Dermis blood vessel endothelial cell (primary cell): ENCODE data around the gene SNRNP25. TPM values are rescaled to one million over a fixed set of nuclear protein-coding genes. Genes with fewer than 3 reads are reported as not detected.
A peak's percentile ranks its signal among the peaks of the same experiment; 100 is the strongest.

ENCODE experiments used
- DNase-seq: peaks from one replicate; pipeline ENCODE4 v3.0.0; 2010
- total RNA-seq: library from RNA; depleted of rRNA; stranded (reverse); fragments of >200 nt; gene quantifications from 2 replicates; pipeline ENCODE4 v1.2.3, GENCODE V29; 2014

The SNRNP25 gene
- total RNA-seq, 1 donor from 2014 or later, result 17.9 TPM

- DNase-seq, result no peak
Observed at GRCh38 chr16:104928-105327, 51.3 kb downstream of the SNRNP25 start.

- no peak for DNase-seq
Observed at GRCh38 chr16:105521-105920, 51.9 kb downstream of the SNRNP25 start.

GRCh38 chr16:106623-107324, 53.1 kb downstream of the SNRNP25 start:
- peak; percentile 89 for DNase-seq

Other genes with a start within 250 kb of the SNRNP25 start
- 6.3 and 6.6 TPM in 2 replicates for gene POLR3K, start 220 bp upstream of the SNRNP25 start, total RNA-seq
- gene RHBDF1, start 18.8 kb downstream of the SNRNP25 start, total RNA-seq, result 30.1 and 32.1 TPM in 2 replicates
- 121 and 199 TPM in 2 replicates for gene MPG, start 24.4 kb downstream of the SNRNP25 start, total RNA-seq
- gene NPRL3, start 84.8 kb downstream of the SNRNP25 start, total RNA-seq, result 9.5 and 17.8 TPM in 2 replicates
- gene HBZ, start 98.8 kb downstream of the SNRNP25 start, total RNA-seq, result not detected in 2 replicates
- gene HBM, start 112.2 kb downstream of the SNRNP25 start, total RNA-seq, result not detected in 2 replicates
- 0.42 TPM in 1 of 2 replicates, not detected in the other for gene HBA2, start 119.0 kb downstream of the SNRNP25 start, total RNA-seq
- gene HBA1, start 122.9 kb downstream of the SNRNP25 start, total RNA-seq, result not detected in 2 replicates
- gene HBQ1, start 126.6 kb downstream of the SNRNP25 start, total RNA-seq, result 0.34 TPM in 1 of 2 replicates, not detected in the other
- 30.9 and 55.5 TPM in 2 replicates for gene LUC7L, start 175.6 kb downstream of the SNRNP25 start, total RNA-seq
- 59.2 and 76.1 TPM in 2 replicates for gene FAM234A, start 181.0 kb downstream of the SNRNP25 start, total RNA-seq
- gene RGS11, start 222.1 kb downstream of the SNRNP25 start, total RNA-seq, result 0.19 and 0.68 TPM in 2 replicates
- gene ARHGDIG, start 226.8 kb downstream of the SNRNP25 start, total RNA-seq, result 1.2 TPM in 1 of 2 replicates, not detected in the other
- 0.34 TPM in 1 of 2 replicates, not detected in the other for gene PDIA2, start 229.3 kb downstream of the SNRNP25 start, total RNA-seq